Body of pancreas (tissue), 4 donors: ENCODE data around the gene DMD.

Experiments
- CTCF ChIP-seq, 7 experiments: fragments of 450-650 bp in 4 of 7; fragments of 200-600 bp in 3 of 7; sonication (generic) in 3 of 7; IDR thresholded peaks; one replicate each; pipeline ENCODE4 v1.5.1; 2016 to 2019; ENCODE audit warnings: antibody characterized with exemption in 7 of 7
- POLR2A ChIP-seq, 3 donors: fragments of 450-650 bp; IDR thresholded peaks; one replicate each; pipeline ENCODE4 v1.6.1; 2016; ENCODE audit warnings: antibody characterized with exemption in 3 of 3, mild to moderate bottlenecking in 2 of 3

- no peak for TF ChIP-seq CTCF (IDR thresholded peaks at IDR 0.05)
- no peak for TF ChIP-seq POLR2A (IDR thresholded peaks at IDR 0.05)
These were observed 1854.8 kb downstream of the DMD start for GRCh38 chrX:31356275-31357212.
